H1 (cell line): Measurements from ENCODE around the gene JPT2. TPM values are rescaled to one million over a fixed set of nuclear protein-coding genes. Genes with fewer than 3 reads are reported as not detected.

Experiments used
- CTCF ChIA-PET: fragments of 300-600 bp; sonication (Branson Sonifier 250); formaldehyde crosslinking; loops from one replicate; lab custom pipeline; 2021; ENCODE audit not compliant: partially characterized antibody; lab: Charles Lee
- POLR2A ChIA-PET: fragments of 300-600 bp; sonication (Branson Sonifier 250); formaldehyde crosslinking; loops from one replicate; lab custom pipeline; 2021; ENCODE audit warnings: inconsistent platforms; ENCODE audit not compliant: partially characterized antibody; lab: Charles Lee
- DNase-seq, 2 experiments: peaks; one replicate each; pipeline versions ENCODE4 v3.0.0 to v3.0.0-alpha.2; 2010 to 2022; ENCODE audit warnings: low spot score in 2 of 2, low read depth in 1 of 2, mixed read lengths in 1 of 2
- FAIRE-seq: peaks from 2 replicates; lab custom pipeline; 2011; peaks lifted over from hg19 to GRCh38; lab: Jason Lieb, UNC
- H2AFZ ChIP-seq: 2 replicates; pipeline ENCODE4 v1.8.1; 2012; ENCODE audit warnings: low read length, inconsistent platforms
- H2AK5ac ChIP-seq: 2 replicates; pipeline ENCODE4 v1.6.1; 2013; ENCODE audit warnings: low read depth, low read length
- H2BK120ac ChIP-seq: replicated peaks from 2 replicates; pipeline ENCODE3; 2013; ENCODE audit warnings: low read depth, low read length, inconsistent platforms
- H2BK12ac ChIP-seq: 2 replicates; pipeline ENCODE4 v1.6.1; 2013; ENCODE audit warnings: low read depth, low read length
- H2BK15ac ChIP-seq: 2 replicates; pipeline ENCODE4 v1.6.1; 2013; ENCODE audit warnings: low read length
- H2BK20ac ChIP-seq: 2 replicates; pipeline ENCODE4 v1.6.1; 2013; ENCODE audit warnings: low read length
- H2BK5ac ChIP-seq: 2 replicates; pipeline ENCODE4 v1.6.1; 2013; ENCODE audit warnings: low read depth, low read length
- H3K14ac ChIP-seq: 2 replicates; pipeline ENCODE4 v1.6.1; 2013; ENCODE audit warnings: inconsistent platforms; ENCODE audit not compliant: insufficient read length
- H3K18ac ChIP-seq: 2 replicates; pipeline ENCODE4 v1.6.1; 2013; ENCODE audit warnings: low read length; ENCODE audit errors: extremely low read depth
- H3K23ac ChIP-seq: 2 replicates; pipeline ENCODE4 v1.6.1; 2013; ENCODE audit warnings: inconsistent platforms; ENCODE audit not compliant: insufficient read length
- H3K23me2 ChIP-seq: 2 replicates; pipeline ENCODE4 v1.6.1; 2013; ENCODE audit warnings: low read depth, low read length
- H3K27ac ChIP-seq: 2 replicates; pipeline ENCODE4 v1.6.1; 2011; ENCODE audit warnings: low read depth, low read length, inconsistent platforms
- H3K27me3 ChIP-seq, 4 experiments: replicated peaks in 1 of 4; 1 replicate in 1 of 4; 2 replicates in 3 of 4; pipeline versions ENCODE4 v1.6.1 to v1.8.1; 2011 to 2013; ENCODE audit warnings: low read length in 3 of 4, mild to moderate bottlenecking in 3 of 4, inconsistent platforms in 2 of 4, mixed read lengths in 2 of 4, moderate library complexity in 1 of 4; ENCODE audit not compliant: control insufficient read depth in 3 of 4, insufficient read depth in 3 of 4; ENCODE audit errors: extremely low read depth in 1 of 4
- H3K36me3 ChIP-seq, 4 experiments: 2 replicates each; pipeline versions ENCODE4 v1.6.1 to v1.8.1; 2011 to 2013; ENCODE audit warnings: mild to moderate bottlenecking in 4 of 4, low read length in 3 of 4, moderate library complexity in 2 of 4, control low read depth in 1 of 4, inconsistent platforms in 1 of 4; ENCODE audit not compliant: insufficient read depth in 4 of 4, control insufficient read depth in 2 of 4
- H3K4ac ChIP-seq: replicated peaks from 2 replicates; pipeline ENCODE3; 2013; ENCODE audit warnings: low read length, low read depth, mixed read lengths, inconsistent platforms; ENCODE audit not compliant: insufficient read length
- H3K4me1 ChIP-seq, 4 experiments: replicated peaks in 1 of 4; 1 replicate in 1 of 4; 2 replicates in 3 of 4; pipeline versions ENCODE4 v1.6.1 to v1.8.1; 2011 to 2013; ENCODE audit warnings: low read length in 3 of 4, inconsistent platforms in 2 of 4, mixed read lengths in 1 of 4; ENCODE audit not compliant: insufficient read depth in 4 of 4, control insufficient read depth in 3 of 4
- H3K4me2 ChIP-seq, 2 experiments: 2 replicates each; pipeline versions ENCODE4 v1.6.1 to v1.8.1; 2011 to 2013; ENCODE audit warnings: low read depth in 2 of 2, low read length in 2 of 2, control low read depth in 1 of 2, inconsistent platforms in 1 of 2, mild to moderate bottlenecking in 1 of 2; ENCODE audit not compliant: insufficient read depth in 1 of 2
- H3K4me3 ChIP-seq, 4 experiments: fragments of 200-600, 300-600 bp in 1 of 4; sonication (generic), shearing (Covaris generic), sonication (Bioruptor Twin) in 1 of 4; 2 replicates each; pipeline versions ENCODE4 v1.5.1 to v1.8.1; 2011 to 2016; ENCODE audit warnings: low read length in 4 of 4, low read depth in 3 of 4, control low read depth in 2 of 4, inconsistent platforms in 2 of 4, mild to moderate bottlenecking in 2 of 4, mixed read lengths in 1 of 4, moderate library complexity in 1 of 4; ENCODE audit not compliant: insufficient read depth in 2 of 4; ENCODE audit errors: extremely low read depth in 1 of 4
- H3K56ac ChIP-seq: replicated peaks from 2 replicates; pipeline ENCODE3; 2013; ENCODE audit warnings: low read depth, mild to moderate bottlenecking, mixed read lengths, low read length, inconsistent platforms; ENCODE audit not compliant: insufficient read length
- H3K79me1 ChIP-seq: 2 replicates; pipeline ENCODE4 v1.6.1; 2013; ENCODE audit warnings: low read depth, low read length, control low read depth
- H3K79me2 ChIP-seq, 2 experiments: 2 replicates each; pipeline versions ENCODE4 v1.6.1 to v1.8.1; 2012 to 2013; ENCODE audit warnings: low read length in 2 of 2, mild to moderate bottlenecking in 2 of 2, inconsistent platforms in 1 of 2; ENCODE audit not compliant: insufficient read depth in 2 of 2, control insufficient read depth in 1 of 2
- H3K9ac ChIP-seq, 4 experiments: replicated peaks in 1 of 4; 1 replicate in 1 of 4; 2 replicates in 3 of 4; pipeline versions ENCODE4 v1.6.1 to v1.8.1; 2011 to 2013; ENCODE audit warnings: low read depth in 3 of 4, low read length in 3 of 4, control low read depth in 2 of 4, mild to moderate bottlenecking in 2 of 4, moderate library complexity in 2 of 4, inconsistent platforms in 1 of 4; ENCODE audit errors: extremely low read depth in 1 of 4
- H3K9me3 ChIP-seq, 2 experiments: 2 replicates each; pipeline versions ENCODE4 v1.6.1 to v1.8.1; 2012 to 2013; ENCODE audit warnings: mild to moderate bottlenecking in 2 of 2, moderate library complexity in 2 of 2, control low read depth in 1 of 2, inconsistent platforms in 1 of 2, low read depth in 1 of 2, low read length in 1 of 2, mixed read lengths in 1 of 2; ENCODE audit not compliant: insufficient read depth in 2 of 2
- H4K20me1 ChIP-seq, 2 experiments: replicated peaks in 1 of 2; 2 replicates each; pipeline versions ENCODE3 to v1.8.1; 2011 to 2013; ENCODE audit warnings: inconsistent platforms in 2 of 2, low read length in 2 of 2, mild to moderate bottlenecking in 1 of 2; ENCODE audit not compliant: insufficient read depth in 2 of 2, control insufficient read depth in 1 of 2
- H4K5ac ChIP-seq: 2 replicates; pipeline ENCODE4 v1.6.1; 2013; ENCODE audit warnings: low read length, low read depth, mixed read lengths, inconsistent platforms; ENCODE audit not compliant: insufficient read length
- H4K8ac ChIP-seq: 2 replicates; pipeline ENCODE4 v1.8.0; 2013; ENCODE audit warnings: mild to moderate bottlenecking, moderate library complexity, low read length, inconsistent platforms; ENCODE audit not compliant: insufficient read depth; ENCODE audit errors: extremely low read depth
- H4K91ac ChIP-seq: replicated peaks from 2 replicates; pipeline ENCODE3; 2013; ENCODE audit warnings: low read length, mixed read lengths, inconsistent platforms; ENCODE audit not compliant: insufficient read length
- BCL11A ChIP-seq, 2 experiments: IDR thresholded peaks; one replicate each; pipeline ENCODE4 v1.6.1; 2011; ENCODE audit warnings: low read depth in 2 of 2, low read length in 2 of 2, mild to moderate bottlenecking in 2 of 2
- EP300 ChIP-seq, 2 experiments: IDR thresholded peaks; 1 replicate in 1 of 2; 2 replicates in 1 of 2; pipeline ENCODE4 v1.6.1; 2011 to 2012; ENCODE audit warnings: low read depth in 2 of 2, low read length in 2 of 2, mild to moderate bottlenecking in 2 of 2, borderline replicate concordance in 1 of 2, inconsistent platforms in 1 of 2, moderate library complexity in 1 of 2
- GABPA ChIP-seq: IDR thresholded peaks from 2 replicates; pipeline ENCODE4 v1.6.1; 2011; ENCODE audit warnings: mild to moderate bottlenecking, low read length, moderate library complexity, borderline replicate concordance; ENCODE audit not compliant: insufficient read depth
- NRF1 ChIP-seq: IDR thresholded peaks from 2 replicates; pipeline ENCODE4 v1.6.1; 2011; ENCODE audit warnings: mild to moderate bottlenecking, low read depth, low read length, improper control_type of control experiment
- POLR2AphosphoS5 ChIP-seq: IDR thresholded peaks from 2 replicates; pipeline ENCODE4 v1.6.1; 2011; ENCODE audit warnings: low read depth, low read length
- SP1 ChIP-seq: IDR thresholded peaks from 2 replicates; pipeline ENCODE4 v1.6.1; 2011; ENCODE audit warnings: low read depth, low read length
- WGBS, 2 experiments: shearing (Covaris generic) in 1 of 2; methylation state at CpG; one replicate each; pipeline versions ENCODE4 v1.1.6 to v1.1.7; 2013 to 2015; ENCODE audit warnings: low lambda C conversion rate in 2 of 2, mixed read lengths in 2 of 2, inconsistent platforms in 1 of 2, low coverage in 1 of 2, missing lambda C conversion rate in 1 of 2; ENCODE audit not compliant: insufficient replicate concordance in 2 of 2, insufficient coverage in 1 of 2, insufficient read length in 1 of 2; ENCODE audit errors: extremely low coverage in 1 of 2, missing lambda C conversion rate in 1 of 2; 5-methylcytosine and 5-hydroxymethylcytosine counted together
- polyA plus RNA-seq, 7 experiments: library from polyadenylated mRNA; depleted of rRNA in 3 of 7; stranded (reverse) in 5 of 7; unstranded in 2 of 7; fragments of >200 nt in 5 of 7; fragments of 200-250 nt in 2 of 7; gene quantifications; 1 replicate in 5 of 7; 2 replicates in 1 of 7; 4 replicates in 1 of 7; pipeline versions ENCODE4 v1.2.1 to v1.2.3, GENCODE V29; 2011 to 2013; ENCODE audit warnings: missing spikeins in 2 of 7, mixed read lengths in 2 of 7
- total RNA-seq: library from RNA; stranded (reverse); fragmentation: NEBNext Ultra II Directional; extraction: Animal tissue kit (Norgen Biotek cat#: 25700); gene quantifications from 2 replicates; pipeline ENCODE4 v1.2.1, GENCODE V29; 2021

Gene JPT2
- total and polyA plus RNA-seq, 2 of the 8 experiments (the other 6 are each of a cell fraction or from before 2014, with no cell fraction given), result 67.6 to 197 TPM

- Histone ChIP-seq H3K23me2 (no peaks in the 10 kb centered on the region; the same call in 1 of the 2 replicates), H3K4me2 (no peak overlapping the region), H3K9ac (no peak overlapping the region), H3K4ac (no peak overlapping the region), H3K4me3 (no peak overlapping the region), H3K4me1 (no peaks in the 10 kb centered on the region), H3K79me2 (peaks cover 27 to 96% of the 10 kb centered on the region in 2 experiments), H3K14ac (no peak overlapping the region), H3K79me1 (peaks cover 11% of the 10 kb centered on the region), H2BK5ac (no peak overlapping the region), H2BK15ac (no peak overlapping the region), H4K91ac (no peak overlapping the region), H3K18ac (no peak overlapping the region), H3K36me3 (peaks cover 29 to 77% (median 60%) of the 10 kb centered on the region in 4 experiments), H3K27me3 (no peaks in the 10 kb centered on the region), H2BK20ac (no peak overlapping the region), H3K56ac (no peak overlapping the region), H3K23ac (no peak overlapping the region), H4K5ac (no peak overlapping the region), H4K8ac (no peak overlapping the region), H4K20me1 (peaks cover 33 to 39% of the 10 kb centered on the region in 2 experiments), H3K9me3 (no peaks in the 10 kb centered on the region), H2AFZ (no peak overlapping the region), H2BK12ac (no peak overlapping the region), H3K27ac (no peak overlapping the region), H2AK5ac (no peak overlapping the region), H2BK120ac (no peak overlapping the region)
- WGBS, 2 experiments, result 92% methylated on average over 17 of the region's 17 CpGs; no CpG with 5 or more reads in 1 of the 2 experiments
- CTCF ChIA-PET, result no interaction called here
- POLR2A ChIA-PET, result interaction anchor here (1.2 to 1.3 kb wide), 2 partner anchors 10 kb away, joined by 3 to 4 read pairs; partner anchors contain the start of gene JPT2
- DNase-seq, result no peak
- no peak for FAIRE-seq
- TF ChIP-seq SP1 (no peak), BCL11A (IDR thresholded peaks at IDR 0.05; ENCODE audit: low read depth in 2 of 2, low read length in 2 of 2) (no peak), EP300 (IDR thresholded peaks at IDR 0.05; ENCODE audit: borderline replicate concordance in 1 of 2, low read depth in 2 of 2, low read length in 2 of 2) (no peak), POLR2AphosphoS5 (no peak), NRF1 (no peak), GABPA (no peak)
Measured at GRCh38 chr16:1687427-1688316, 9.6 kb downstream of the JPT2 start.
